ENCODE results near the gene INPP5F. TPM values are rescaled to one million over a fixed set of nuclear protein-coding genes. Genes with fewer than 3 reads are reported as not detected.
A peak's percentile ranks its signal among the peaks of the same experiment; 100 is the strongest.

The INPP5F gene
- total and polyA plus RNA-seq, 9 of the 15 experiments (the other 6 are each of a cell fraction or from before 2014, with no cell fraction given) = 1.6 to 7.3 (median 6.0) TPM

DNA sequence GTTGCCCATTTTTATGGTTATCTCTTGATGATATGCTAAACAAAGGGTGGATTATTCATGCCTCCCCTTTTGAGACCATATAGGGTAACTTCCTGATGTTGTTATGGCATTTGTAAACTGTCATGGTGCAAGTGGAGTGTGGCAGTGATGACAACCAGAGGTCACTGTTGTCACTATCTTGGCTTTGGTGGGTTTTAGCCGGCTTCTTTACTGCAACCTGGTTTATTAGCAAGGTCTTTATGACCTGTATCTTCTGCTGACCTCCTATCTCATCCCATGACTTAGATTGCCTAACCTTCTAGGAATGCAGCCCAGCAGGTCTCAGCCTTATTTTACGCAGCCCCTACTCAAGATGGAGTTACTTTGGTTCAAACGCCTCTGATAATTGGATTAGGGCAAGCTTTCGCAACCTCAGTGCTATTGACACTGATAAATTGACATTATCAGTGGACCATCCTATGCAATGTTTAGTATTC lies 37.8 kb upstream of the INPP5F start (continued):
- TF ChIP-seq ZNF324 (CRISPR knock-in tag; IDR thresholded peaks at IDR 0.05) = peak; percentile 51; the same call in 1 of the 2 replicates
- TF ChIP-seq HBP1 (CRISPR knock-in tag; IDR thresholded peaks at IDR 0.05) = 0 out of 2 replicates have a peak, but pooled peaks have one; percentile 40
- TF ChIP-seq MEIS2 (IDR thresholded peaks at IDR 0.05; ENCODE audit: partially characterized antibody) = peak; percentile 35
- peak; percentile 75 for TF ChIP-seq KLF13 (tag; IDR thresholded peaks at IDR 0.05; ENCODE audit: borderline replicate concordance, low read depth)
- TF ChIP-seq E2F3 (CRISPR knock-in tag; IDR thresholded peaks at IDR 0.05) = peak; percentile 89
- peak; percentile 73 for TF ChIP-seq ZNF75A (CRISPR knock-in tag; IDR thresholded peaks at IDR 0.05)
- peak; percentile 91 for TF ChIP-seq ZNF197 (CRISPR knock-in tag; IDR thresholded peaks at IDR 0.05; ENCODE audit: low read depth)
- TF ChIP-seq TCFL5 (CRISPR knock-in tag; conservative IDR thresholded peaks at IDR 0.05) = peak; percentile 81; the same call in 1 of the 2 replicates
- TF ChIP-seq, protein P1, sequence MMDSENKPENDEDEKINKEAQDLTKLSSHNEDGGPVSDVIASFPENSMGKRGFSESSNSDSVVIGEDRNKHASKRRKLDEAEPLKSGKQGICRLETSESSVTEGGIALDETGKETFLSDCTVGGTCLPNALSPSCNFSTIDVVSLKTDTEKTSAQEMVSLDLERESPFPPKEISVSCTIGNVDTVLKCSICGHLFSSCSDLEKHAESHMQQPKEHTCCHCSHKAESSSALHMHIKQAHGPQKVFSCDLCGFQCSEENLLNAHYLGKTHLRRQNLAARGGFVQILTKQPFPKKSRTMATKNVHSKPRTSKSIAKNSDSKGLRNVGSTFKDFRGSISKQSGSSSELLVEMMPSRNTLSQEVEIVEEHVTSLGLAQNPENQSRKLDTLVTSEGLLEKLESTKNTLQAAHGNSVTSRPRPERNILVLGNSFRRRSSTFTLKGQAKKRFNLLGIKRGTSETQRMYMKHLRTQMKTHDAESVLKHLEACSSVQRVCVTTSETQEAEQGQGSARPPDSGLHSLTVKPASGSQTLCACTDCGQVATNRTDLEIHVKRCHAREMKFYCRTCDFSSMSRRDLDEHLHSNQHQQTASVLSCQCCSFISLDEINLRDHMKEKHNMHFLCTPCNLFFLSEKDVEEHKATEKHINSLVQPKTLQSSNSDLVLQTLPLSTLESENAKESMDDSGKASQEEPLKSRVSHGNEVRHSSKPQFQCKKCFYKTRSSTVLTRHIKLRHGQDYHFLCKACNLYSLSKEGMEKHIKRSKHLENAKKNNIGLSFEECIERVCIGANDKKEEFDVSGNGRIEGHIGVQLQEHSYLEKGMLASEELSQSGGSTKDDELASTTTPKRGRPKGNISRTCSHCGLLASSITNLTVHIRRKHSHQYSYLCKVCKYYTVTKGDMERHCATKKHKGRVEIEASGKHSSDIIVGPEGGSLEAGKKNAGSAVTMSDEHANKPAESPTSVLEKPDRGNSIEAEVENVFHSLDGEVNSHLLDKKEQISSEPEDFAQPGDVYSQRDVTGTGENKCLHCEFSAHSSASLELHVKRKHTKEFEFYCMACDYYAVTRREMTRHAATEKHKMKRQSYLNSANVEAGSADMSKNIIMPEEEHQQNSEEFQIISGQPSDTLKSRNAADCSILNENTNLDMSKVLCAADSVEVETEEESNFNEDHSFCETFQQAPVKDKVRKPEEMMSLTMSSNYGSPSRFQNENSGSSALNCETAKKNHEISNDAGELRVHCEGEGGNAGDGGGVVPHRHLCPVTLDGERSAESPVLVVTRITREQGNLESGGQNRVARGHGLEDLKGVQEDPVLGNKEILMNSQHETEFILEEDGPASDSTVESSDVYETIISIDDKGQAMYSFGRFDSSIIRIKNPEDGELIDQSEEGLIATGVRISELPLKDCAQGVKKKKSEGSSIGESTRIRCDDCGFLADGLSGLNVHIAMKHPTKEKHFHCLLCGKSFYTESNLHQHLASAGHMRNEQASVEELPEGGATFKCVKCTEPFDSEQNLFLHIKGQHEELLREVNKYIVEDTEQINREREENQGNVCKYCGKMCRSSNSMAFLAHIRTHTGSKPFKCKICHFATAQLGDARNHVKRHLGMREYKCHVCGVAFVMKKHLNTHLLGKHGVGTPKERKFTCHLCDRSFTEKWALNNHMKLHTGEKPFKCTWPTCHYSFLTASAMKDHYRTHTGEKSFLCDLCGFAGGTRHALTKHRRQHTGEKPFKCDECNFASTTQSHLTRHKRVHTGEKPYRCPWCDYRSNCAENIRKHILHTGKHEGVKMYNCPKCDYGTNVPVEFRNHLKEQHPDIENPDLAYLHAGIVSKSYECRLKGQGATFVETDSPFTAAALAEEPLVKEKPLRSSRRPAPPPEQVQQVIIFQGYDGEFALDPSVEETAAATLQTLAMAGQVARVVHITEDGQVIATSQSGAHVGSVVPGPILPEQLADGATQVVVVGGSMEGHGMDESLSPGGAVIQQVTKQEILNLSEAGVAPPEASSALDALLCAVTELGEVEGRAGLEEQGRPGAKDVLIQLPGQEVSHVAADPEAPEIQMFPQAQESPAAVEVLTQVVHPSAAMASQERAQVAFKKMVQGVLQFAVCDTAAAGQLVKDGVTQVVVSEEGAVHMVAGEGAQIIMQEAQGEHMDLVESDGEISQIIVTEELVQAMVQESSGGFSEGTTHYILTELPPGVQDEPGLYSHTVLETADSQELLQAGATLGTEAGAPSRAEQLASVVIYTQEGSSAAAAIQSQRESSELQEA (IDR thresholded peaks at IDR 0.05; ENCODE audit: low read depth) = no peak
- peak; percentile 86 for TF ChIP-seq ZNF41 (CRISPR knock-in tag; conservative IDR thresholded peaks at IDR 0.05)
- peak; percentile 57; the same call in 1 of the 2 replicates for TF ChIP-seq ZNF583 (CRISPR knock-in tag; IDR thresholded peaks at IDR 0.05)
- peak; percentile 93 for TF ChIP-seq PTTG1 (tag; IDR thresholded peaks at IDR 0.05; ENCODE audit: low read depth)
- TF ChIP-seq, protein P2, sequence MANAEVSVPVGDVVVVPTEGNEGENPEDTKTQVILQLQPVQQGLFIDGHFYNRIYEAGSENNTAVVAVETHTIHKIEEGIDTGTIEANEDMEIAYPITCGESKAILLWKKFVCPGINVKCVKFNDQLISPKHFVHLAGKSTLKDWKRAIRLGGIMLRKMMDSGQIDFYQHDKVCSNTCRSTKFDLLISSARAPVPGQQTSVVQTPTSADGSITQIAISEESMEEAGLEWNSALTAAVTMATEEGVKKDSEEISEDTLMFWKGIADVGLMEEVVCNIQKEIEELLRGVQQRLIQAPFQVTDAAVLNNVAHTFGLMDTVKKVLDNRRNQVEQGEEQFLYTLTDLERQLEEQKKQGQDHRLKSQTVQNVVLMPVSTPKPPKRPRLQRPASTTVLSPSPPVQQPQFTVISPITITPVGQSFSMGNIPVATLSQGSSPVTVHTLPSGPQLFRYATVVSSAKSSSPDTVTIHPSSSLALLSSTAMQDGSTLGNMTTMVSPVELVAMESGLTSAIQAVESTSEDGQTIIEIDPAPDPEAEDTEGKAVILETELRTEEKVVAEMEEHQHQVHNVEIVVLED (CRISPR knock-in tag; IDR thresholded peaks at IDR 0.05) = peak; percentile 54
- TF ChIP-seq, protein P3, sequence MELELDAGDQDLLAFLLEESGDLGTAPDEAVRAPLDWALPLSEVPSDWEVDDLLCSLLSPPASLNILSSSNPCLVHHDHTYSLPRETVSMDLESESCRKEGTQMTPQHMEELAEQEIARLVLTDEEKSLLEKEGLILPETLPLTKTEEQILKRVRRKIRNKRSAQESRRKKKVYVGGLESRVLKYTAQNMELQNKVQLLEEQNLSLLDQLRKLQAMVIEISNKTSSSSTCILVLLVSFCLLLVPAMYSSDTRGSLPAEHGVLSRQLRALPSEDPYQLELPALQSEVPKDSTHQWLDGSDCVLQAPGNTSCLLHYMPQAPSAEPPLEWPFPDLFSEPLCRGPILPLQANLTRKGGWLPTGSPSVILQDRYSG (tag; conservative IDR thresholded peaks at IDR 0.05; ENCODE audit: low read depth) = peak; percentile 97
- TF ChIP-seq ZNF165 (CRISPR knock-in tag; IDR thresholded peaks at IDR 0.05; ENCODE audit: borderline replicate concordance) = peak; percentile 67; the same call in 1 of the 2 replicates
- peak; percentile 90 for TF ChIP-seq DDX20 (tag; IDR thresholded peaks at IDR 0.05; ENCODE audit: low read depth)

Data from K562 (cell line).